GM12872 (cell line): Measurements from ENCODE around the gene MCTP2.

ENCODE experiments used
- TF ChIP-seq, protein P1 (sequence below): IDR thresholded peaks from 3 replicates; pipeline ENCODE4 v1.5.1; 2011; ENCODE audit warnings: low read depth, mild to moderate bottlenecking, low read length, moderate library complexity; ENCODE audit not compliant: insufficient read depth

The MCTP2 gene

DNA sequence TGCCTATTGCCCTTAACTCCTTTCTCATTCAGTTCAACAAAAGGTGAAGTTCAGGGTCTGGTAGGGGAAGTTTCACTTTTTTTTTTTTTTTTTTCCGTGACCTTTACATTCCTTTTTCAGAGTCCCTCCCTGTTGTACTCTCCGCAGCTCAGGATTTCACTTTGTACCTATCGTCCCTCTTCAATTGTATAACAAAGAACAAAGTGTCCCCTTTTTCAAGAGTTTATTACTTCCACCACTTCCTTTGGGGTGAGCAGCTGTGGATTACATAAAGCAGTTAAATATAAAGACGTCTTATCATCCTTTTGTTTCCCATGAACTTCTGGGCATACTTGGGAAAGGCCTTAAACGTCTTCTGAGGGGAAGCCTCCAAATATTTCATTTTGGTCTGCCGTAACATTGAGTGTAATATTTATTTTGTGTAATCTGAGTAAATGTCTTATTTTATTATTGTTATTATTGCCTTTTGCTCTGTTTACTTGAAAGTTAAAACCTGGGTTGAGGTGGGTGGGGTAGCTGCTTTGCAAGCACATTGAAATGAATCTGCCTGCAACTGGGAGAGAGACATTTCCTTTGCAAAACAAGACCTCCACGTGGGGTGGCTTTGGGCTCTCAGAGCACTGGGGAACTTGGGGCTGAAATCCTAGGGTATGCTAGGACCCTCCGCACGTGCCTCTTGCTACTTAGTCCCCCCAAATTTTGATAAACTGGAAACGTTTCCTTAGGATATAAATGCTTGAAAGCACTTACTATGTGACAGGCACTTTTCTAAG is 169.4 kb downstream of the MCTP2 start:
- TF ChIP-seq, protein P1, sequence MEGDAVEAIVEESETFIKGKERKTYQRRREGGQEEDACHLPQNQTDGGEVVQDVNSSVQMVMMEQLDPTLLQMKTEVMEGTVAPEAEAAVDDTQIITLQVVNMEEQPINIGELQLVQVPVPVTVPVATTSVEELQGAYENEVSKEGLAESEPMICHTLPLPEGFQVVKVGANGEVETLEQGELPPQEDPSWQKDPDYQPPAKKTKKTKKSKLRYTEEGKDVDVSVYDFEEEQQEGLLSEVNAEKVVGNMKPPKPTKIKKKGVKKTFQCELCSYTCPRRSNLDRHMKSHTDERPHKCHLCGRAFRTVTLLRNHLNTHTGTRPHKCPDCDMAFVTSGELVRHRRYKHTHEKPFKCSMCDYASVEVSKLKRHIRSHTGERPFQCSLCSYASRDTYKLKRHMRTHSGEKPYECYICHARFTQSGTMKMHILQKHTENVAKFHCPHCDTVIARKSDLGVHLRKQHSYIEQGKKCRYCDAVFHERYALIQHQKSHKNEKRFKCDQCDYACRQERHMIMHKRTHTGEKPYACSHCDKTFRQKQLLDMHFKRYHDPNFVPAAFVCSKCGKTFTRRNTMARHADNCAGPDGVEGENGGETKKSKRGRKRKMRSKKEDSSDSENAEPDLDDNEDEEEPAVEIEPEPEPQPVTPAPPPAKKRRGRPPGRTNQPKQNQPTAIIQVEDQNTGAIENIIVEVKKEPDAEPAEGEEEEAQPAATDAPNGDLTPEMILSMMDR, result no peak

DNA sequence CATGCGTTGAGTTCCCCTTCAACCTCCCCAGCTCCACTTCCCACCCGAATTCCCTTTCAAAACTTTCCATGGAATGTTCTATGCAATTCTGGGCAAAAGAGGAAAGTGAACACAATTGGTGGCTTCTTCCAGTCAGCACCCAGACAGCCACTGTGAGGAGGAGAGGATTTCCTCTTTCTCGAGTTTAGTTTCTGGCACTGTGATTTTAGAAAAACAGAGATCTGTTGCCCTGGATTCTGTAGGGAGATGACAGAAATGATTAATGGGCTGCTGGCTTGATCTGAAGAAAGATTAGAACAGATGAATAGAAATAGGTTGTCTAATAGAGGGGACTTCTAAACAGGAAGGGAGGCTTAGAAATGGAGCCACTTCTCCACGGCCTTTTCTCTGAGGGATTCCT is 172.0 kb downstream of the MCTP2 start:
- TF ChIP-seq, protein P1, result no peak

DNA sequence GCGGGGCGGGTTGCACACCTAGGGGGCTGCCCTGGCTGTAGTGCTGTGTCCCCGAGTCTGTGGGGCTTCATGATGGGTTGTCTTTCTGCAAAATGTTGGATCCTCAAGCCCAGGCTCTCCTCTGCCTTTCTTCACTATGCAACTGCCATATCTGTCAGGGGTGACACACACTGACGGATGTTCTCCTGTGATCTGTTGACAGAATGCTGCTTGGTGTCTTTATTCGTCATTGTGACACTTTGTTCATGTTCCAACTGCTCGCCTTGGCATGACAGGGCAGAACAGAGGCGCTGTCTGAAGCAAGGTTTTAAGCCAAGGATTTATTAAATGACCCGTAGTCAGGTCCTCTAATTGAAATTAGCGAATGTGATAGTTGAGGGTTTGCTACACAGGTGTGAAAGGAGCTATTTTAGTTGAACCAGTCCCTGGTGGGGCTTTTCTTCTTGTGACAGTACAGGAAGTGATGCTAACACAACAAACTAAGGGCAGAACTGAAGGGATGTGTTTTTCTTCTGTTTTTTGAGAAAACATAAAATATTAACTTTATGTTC is 173.4 kb downstream of the MCTP2 start:
- TF ChIP-seq, protein P1, result no peak

DNA sequence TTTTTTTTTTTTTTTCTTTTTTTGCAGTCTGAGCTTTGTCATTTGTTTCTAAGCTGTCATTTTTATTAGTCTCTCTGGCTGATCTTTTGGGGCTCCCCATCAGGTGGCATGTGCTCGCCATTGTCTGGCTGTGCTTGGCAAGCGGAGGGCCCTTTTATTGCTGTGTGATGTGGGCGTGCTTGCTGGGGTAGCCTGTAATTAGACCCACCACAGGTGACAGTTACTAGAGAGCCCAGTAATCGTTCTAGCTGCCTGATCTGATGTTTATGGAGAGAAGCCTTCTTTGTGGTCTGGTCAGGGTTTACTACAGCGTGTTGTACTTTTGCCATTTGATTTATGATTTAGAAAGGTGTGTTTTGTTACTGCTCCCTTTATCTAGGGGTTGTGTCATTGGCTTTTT is 179.9 kb downstream of the MCTP2 start:
- TF ChIP-seq, protein P1, result no peak

DNA sequence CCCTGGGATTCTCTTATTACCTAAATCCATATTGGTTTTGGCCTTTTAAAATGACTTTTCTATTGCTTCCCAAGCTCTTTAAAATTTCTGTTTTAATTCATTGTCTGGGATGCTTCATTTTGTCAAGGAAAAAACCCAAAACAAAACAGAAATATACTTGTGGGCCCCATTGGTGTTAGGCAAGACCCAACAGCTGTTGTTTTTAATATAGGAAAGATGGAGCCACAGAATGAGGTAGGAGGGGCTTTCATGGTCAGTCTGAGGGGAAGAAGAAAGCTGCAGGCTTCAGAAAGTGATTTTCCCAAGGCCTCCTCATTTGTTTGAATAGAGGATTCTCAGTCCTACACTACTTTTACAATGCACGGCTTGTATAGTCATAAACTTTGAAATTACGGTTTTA is 180.5 kb downstream of the MCTP2 start:
- TF ChIP-seq, protein P1, result no peak

DNA sequence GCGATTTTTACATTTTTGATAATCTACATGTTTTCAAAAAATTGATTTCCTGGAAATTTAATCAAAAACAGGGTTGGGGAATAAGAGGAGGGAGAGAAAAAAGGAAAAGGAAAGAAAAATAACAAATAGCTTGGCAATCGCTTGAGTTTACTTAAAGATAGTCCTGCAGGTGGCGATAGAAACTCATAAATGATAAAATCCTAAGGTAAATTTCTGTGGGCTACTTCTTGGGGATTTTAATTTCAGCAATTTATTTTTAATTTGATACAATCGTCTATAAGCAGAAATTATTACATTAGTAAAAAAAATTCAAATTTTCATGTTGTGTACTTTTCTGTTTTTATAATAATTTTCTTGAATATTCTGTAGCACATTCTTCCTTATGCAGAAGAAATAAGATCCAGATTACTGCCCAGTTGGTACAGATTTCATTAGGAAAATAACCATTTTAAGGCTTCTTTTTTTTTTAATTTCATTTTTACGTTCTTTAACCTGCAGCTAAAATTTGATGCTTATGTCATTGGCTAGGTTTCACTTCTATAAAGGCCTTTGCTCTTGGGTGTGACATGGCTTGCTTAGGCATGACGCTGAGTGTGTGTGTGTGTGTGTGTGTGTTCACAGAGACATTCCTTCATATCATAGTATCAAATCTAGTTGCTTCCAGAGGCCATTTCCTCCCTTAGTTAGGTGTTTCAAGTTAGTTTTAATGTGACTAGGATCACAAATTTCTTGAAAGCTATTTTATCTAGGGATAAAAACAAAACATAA is 181.8 kb downstream of the MCTP2 start:
- TF ChIP-seq, protein P1, result peak; percentile 33; the same call in 2 of the 3 replicates

DNA sequence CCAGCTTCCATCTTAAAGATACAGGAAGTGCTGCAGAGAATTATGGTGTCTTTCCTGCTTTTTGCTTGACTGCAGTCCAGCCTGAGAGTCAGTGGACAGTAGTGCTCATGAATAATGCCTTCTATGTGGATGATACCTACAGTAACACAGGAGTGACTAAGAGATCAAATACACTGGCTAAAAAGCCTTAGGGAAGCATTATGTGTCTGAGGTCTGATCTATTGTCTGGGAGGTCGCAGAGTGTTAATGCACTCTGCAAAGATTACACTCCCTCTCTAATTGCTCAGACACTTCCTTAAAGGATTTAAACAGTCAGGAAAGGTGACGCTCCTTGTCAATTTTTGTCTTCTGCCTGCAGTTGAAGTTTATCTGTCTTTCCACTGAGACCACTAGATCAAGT is 183.6 kb downstream of the MCTP2 start:
- TF ChIP-seq, protein P1, result no peak
